OCI-LY1 (cell line): ENCODE data around the gene HAL.

ENCODE experiments used
- CTCF ChIP-seq: fragments of 200-600 bp; sonication (generic), shearing (Covaris generic); IDR thresholded peaks from 2 replicates; pipeline ENCODE4 v1.5.1; 2017; ENCODE audit warnings: mild to moderate bottlenecking, antibody characterized with exemption, low read length, moderate library complexity, mixed read lengths
- EZH2 ChIP-seq: fragments of 200-600 bp; sonication (generic), shearing (Covaris generic); IDR thresholded peaks from 2 replicates; pipeline ENCODE4 v1.8.0; 2017; ENCODE audit warnings: borderline replicate concordance, mixed run types, mild to moderate bottlenecking, antibody characterized with exemption, low read length, moderate library complexity, mixed read lengths

GRCh38 chr12:96039516-96039915 lies 43.4 kb upstream of the HAL start:
- no peak for TF ChIP-seq EZH2
- no peak for TF ChIP-seq CTCF
